Fibroblast of the aortic adventitia (primary cell): Measurements from ENCODE around the gene SNTA1. TPM values are rescaled to one million over a fixed set of nuclear protein-coding genes. Genes with fewer than 3 reads are reported as not detected.
"Not testable (repeated sequence)": the region's sequence is repeated elsewhere in the genome, so short reads cannot be mapped to it uniquely, and the experiment has no call there.

ENCODE experiments used
- DNase-seq: peaks from one replicate; pipeline ENCODE4 v3.0.0-alpha.2; 2010; ENCODE audit warnings: low read depth
- H3K4me3 ChIP-seq: 2 replicates; pipeline ENCODE4 v1.5.1; 2011; ENCODE audit warnings: low read depth, mild to moderate bottlenecking, control low read depth, low read length, moderate library complexity
- total RNA-seq: library from RNA; depleted of rRNA; stranded (reverse); fragments of >200 nt; gene quantifications from 2 replicates; pipeline ENCODE4 v1.2.3, GENCODE V29; 2012; ENCODE audit warnings: low replicate concordance
- TF ChIP-seq, protein P1 (sequence below): IDR thresholded peaks from 2 replicates; pipeline ENCODE4 v1.5.1; 2011; ENCODE audit warnings: mild to moderate bottlenecking, low read length, control low read depth, inconsistent platforms; ENCODE audit not compliant: insufficient read depth

SNTA1 gene
- total RNA-seq, result 25.7 and 28.6 TPM in 2 replicates

DNA sequence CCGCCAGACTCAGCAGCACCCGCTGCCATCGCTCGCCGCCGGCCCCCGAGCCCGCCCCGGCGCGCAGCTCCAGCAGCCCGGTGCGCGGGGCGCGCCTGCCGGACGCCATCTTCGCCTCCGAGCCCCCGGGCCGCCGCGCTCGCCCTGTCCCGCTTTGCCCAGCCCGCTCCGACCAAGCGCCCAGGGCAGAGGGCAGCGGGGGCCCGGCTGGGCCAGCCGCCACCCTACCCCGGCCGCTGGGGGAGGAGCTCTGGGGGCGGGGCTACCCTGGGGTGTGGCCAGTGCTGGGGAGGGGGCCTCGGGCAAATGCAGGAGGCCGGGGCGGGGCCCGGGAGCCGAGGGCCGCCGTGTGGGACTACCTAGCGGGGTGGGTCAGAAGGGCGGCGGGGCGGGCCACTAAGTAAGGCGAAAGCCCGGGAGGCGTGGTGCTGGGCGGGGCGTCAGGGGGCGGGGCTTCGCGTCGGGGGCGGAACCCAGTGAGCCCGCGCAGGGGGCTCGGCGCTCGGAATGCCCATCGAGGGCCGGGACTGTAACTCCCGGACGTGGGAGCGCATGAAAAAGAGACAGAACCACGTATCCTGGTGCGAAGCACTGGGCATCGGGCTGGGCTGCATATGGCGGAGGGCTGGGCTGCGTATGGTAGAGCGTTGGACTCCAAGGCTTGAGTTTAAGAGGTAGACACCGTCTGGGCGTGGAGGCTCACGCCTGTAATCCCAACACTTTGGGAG lies at the start of gene SNTA1:
TSS of gene SNTA1 (minus strand) at position 252 of the 728 bp plus-strand sequence. CDS start at position 109, 143 bp downstream.
- DNase-seq, result peak; percentile 70
- TF ChIP-seq, protein P1, sequence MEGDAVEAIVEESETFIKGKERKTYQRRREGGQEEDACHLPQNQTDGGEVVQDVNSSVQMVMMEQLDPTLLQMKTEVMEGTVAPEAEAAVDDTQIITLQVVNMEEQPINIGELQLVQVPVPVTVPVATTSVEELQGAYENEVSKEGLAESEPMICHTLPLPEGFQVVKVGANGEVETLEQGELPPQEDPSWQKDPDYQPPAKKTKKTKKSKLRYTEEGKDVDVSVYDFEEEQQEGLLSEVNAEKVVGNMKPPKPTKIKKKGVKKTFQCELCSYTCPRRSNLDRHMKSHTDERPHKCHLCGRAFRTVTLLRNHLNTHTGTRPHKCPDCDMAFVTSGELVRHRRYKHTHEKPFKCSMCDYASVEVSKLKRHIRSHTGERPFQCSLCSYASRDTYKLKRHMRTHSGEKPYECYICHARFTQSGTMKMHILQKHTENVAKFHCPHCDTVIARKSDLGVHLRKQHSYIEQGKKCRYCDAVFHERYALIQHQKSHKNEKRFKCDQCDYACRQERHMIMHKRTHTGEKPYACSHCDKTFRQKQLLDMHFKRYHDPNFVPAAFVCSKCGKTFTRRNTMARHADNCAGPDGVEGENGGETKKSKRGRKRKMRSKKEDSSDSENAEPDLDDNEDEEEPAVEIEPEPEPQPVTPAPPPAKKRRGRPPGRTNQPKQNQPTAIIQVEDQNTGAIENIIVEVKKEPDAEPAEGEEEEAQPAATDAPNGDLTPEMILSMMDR, result no peak

DNA sequence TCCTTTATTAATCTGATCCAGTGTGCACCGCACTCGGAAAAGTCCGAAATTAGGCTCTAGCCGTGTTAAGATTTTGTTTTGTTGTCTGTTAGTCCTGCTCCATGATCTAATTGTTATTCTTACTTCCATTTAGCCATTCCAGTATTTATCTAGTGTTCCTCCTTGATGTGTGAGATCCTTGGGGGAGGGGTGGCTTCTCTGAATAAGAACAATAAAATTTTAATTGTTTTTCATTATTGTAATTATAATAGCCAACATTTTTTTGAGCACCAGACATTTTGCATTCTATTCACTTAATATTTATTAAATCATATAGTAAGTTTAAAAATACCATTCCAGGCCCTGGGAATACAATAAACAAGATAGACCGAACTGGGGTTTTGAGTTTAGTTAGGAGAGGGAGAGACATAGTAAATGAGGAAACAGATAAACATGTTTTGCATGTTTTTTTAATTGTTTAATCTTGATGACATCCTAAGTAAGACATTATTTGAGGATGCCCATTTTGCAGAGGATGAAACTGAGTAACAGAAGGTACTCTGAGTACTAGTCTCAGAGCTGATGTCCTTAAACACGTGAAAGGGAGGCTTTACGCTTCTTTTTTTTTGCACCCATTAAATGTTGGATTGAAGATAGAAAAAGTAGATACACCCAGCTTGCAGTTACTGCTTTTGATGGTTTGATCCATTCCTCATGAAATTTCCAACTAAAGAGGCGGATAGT lies 47.5 kb upstream of the SNTA1 start:
- H3K4me3 ChIP-seq, result peak overlapping the region; percentile 90
- TF ChIP-seq, protein P1, result no peak
- no peak for DNase-seq

More for the DNA sequence above, at the start of gene SNTA1:
- peak within 1 kb of the TSS; percentile 78 for H3K4me3 ChIP-seq

DNA sequence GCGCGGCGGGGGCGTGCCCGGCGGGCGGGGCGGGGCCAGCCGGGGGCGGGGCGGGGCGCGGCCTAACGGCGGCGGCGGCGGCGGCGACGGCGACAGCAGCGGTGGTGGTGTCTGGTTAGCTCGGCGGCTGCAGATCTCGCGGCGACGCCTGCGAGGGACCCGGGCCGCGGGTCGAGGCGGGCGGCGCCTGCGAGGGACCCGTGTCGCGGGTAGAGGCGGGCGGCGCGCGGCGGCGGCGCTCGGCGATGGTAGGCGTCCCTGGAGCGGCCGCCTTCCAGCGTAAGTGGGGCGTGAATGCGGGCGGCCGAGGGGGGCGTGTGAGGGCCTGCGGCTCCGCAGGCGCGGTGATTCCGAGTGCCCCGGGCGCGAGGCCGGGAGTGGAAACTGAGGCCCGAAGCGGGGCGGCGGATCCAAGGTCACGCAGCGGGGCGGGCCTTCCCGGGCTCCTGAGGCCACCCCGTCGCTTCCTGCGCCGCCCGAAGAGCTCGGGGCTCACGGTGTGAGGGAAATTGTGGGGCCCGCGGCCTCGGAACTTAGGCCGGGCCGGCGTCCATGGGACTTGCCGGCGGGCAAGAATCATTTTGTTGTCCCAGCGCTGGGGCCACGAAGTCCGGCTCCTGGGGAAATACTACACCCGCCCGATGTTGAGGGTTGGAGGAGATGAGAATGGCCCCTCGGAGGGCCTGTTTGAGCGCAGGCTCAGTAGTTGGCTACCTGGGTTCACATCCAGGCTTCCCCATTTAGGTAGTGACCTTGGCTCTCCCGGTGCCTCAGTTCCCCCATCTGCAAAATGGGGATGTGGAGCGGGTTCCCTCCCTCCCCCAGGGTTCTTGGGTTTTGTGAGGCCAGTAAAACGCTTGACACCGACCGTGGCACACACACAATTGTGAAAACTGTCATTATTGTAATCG lies 46.7 kb upstream of the SNTA1 start, which contains the start of gene CBFA2T2:
TSS of gene CBFA2T2 (plus strand) at position 74 of the 911 bp plus-strand sequence. CDS start at position 246, 172 bp downstream.
- peak; percentile 52 for DNase-seq
- TF ChIP-seq, protein P1, result no peak

DNA sequence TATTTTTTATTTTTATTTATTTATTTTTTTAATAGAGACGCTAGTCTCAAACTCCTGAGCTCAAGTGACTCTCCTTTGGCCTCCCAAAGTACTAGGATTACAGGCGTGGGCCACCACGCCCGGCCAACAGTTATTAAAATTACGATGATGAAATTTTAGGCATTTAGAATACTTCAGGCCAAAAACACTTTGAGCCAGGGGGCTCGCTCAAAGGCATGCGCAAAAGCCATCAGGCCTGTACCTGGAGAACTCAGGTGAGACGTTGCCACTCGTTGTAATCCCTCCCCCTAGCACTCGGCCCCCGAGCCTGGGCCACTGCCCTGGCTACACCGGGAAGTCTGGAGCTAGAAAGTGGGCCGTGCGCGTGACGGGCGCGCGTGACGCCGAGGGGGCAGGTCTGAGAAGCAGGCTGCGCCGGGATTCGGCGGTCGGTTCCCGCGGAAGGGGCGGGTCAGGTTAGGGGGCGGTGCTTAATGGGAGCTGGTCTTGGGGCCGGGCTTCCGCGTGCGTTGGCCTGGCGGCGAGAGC lies 46.0 kb upstream of the SNTA1 start:
- H3K4me3 ChIP-seq, result peak overlapping the region; percentile 73
- TF ChIP-seq, protein P1, result no peak

More for the DNA sequence above, 46.7 kb upstream of the SNTA1 start, which contains the start of gene CBFA2T2:
- H3K4me3 ChIP-seq, result peak within 1 kb of the TSS; percentile 90

DNA sequence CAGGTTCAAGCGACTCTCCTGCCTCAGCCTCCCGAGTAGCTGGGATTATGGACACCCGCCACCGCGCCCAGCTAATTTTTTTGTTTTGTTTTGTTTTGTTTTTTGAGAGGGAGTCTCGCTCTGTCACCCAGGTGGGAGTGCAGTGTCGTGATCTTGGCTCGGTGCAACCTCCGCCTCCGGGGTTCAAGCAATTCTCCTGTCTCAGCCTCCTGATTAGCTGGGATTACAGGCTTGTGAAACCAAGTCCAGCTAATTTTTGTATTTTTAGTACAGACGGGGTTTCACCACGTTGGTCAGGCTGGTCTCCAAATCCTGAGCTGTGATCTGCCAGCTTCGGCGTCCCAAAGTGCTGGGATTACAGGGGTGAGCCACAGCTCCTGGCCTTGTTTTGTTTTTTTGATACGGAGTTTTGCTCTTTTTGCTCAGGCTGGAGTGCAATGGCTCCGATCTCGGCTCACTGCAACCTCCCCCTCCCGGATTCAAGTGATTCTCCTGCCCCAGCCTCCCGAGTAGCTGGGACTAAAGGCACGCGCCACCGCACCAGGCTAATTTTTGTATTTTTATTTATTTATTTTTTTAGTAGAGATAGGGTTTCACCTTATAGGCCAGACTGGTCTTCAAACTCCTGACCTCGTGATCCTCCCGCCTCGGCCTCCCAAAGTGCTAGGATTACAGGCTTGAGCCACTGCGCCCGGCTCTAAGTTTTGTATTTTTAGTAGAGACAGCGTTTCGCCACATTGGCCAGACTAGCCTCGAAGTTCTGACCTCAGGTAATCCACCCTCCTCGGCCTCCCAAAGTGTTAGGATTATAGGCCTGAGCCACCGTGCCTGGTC lies 45.3 kb upstream of the SNTA1 start:
- DNase-seq, result not testable (repeated sequence)
- H3K4me3 ChIP-seq, result peak overlapping the region; percentile 73

More for the DNA sequence above, 46.0 kb upstream of the SNTA1 start:
- DNase-seq, result peak; percentile 95

DNA sequence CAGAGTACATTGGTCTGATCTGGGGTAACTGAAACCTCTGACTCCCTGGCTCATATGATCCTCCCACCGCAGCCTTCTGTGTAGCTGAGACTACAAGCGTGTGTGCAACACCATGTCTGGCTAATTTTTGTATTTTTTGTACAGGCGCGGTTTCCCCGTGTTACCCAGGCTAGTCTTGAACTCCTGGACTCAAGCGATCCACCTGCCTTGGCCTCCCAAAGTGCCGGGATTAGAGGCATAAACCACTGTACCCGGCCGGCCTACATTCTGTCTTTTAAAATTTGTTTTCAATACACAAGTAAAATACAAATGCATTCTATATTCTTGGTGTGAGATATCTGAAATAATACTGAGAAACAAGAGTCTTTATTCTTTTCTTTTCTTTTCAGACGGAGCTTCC lies 44.6 kb upstream of the SNTA1 start:
- DNase-seq, result no peak
- TF ChIP-seq, protein P1, result no peak
- no peak overlapping the region for H3K4me3 ChIP-seq

DNA sequence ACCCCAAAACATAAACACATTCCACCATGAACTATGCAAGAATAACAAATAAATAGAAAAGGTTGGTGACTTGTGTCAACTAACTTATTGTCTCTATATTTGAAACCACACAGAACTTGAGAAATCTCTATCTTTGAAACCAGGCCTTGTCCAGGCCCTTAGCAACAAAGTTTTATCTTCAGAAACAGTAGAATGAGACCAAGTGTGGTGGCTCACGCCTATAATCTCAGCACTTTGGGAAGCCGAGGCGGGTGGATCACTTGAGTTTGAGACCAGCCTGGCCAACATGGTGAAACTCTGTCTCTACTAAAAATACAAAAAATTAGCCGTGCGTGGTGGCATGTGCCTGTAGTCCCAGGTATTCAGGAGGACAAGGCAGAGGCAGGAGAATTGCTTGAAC lies 39.6 kb upstream of the SNTA1 start:
- DNase-seq, H3K4me3 ChIP-seq: not testable (repeated sequence)
